Fibroblast of gingiva (primary cell): ENCODE data around the gene HMCN1.
"Not testable (repeated sequence)": the region's sequence is repeated elsewhere in the genome, so short reads cannot be mapped to it uniquely, and the experiment has no call there.

Experiments
- DNase-seq: peaks from one replicate; pipeline ENCODE4 v3.0.0-alpha.2; 2011; ENCODE audit warnings: low read depth

HMCN1 gene

GRCh38 chr1:186202776-186203175 is 468.6 kb downstream of the HMCN1 start:
- no peak for DNase-seq

DNA sequence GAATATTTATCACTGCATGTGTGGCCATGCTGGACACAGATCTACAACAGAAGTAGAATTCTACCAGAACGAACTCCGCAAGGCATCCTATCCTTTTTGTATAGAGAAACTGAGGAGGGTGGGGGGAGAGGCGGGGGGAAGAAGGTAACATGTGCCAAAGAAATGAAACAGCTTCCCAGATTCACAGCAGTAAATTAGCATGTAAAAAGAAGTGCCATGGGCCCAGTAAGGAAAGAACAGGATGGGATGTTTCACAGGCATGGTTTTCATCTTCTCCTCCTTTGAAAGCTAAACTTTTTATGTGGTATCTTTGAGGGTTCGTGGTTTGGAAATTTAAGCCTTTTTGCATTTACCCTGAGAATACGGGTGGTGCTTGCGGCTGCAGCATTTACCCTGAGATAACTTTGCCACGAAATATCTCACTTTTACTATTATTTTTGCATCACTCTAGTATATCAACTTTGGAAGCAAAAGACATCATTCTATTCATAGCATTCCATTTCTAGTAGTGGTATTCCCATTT is 471.9 kb downstream of the HMCN1 start:
- no peak for DNase-seq

DNA sequence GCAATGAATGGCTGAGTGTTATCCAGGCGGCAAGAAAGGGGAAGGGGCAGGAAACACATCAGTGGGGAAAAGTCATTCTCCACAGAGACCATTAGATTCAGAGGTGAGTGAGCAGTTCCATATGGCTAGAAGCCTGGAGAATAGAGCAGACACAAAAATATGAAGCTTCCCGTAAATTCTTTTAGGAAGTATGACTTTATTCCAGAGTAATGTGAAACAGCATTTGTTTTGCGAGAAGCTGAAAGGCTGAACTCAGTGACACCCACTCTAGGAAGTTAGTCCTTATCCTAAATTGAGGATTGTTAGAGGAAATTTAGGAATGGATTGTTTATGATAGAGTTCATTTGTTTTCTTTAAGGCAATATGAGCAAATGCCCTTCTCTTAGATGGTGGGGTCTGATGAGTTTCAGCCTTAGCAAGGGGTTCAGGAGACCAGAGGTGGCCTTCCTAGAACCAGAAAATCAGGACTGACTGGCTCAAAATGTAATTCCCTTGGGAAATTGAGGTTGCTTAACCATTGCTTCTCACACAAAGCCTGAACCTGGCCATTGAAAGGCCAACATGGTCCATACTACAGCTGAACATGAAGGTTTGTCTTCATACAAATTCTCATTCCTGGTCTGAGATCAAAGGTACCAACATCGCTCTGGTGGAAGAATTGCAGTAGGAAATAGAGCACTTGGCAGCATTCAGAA is 473.3 kb downstream of the HMCN1 start:
- DNase-seq: no peak

- no peak for DNase-seq
Observed at GRCh38 chr1:186208405-186209129, 474.4 kb downstream of the HMCN1 start.

GRCh38 chr1:186210258-186210657 is 476.1 kb downstream of the HMCN1 start:
- no peak for DNase-seq

- not testable (repeated sequence) for DNase-seq
Observed at GRCh38 chr1:186211583-186211982, 477.4 kb downstream of the HMCN1 start.

DNA sequence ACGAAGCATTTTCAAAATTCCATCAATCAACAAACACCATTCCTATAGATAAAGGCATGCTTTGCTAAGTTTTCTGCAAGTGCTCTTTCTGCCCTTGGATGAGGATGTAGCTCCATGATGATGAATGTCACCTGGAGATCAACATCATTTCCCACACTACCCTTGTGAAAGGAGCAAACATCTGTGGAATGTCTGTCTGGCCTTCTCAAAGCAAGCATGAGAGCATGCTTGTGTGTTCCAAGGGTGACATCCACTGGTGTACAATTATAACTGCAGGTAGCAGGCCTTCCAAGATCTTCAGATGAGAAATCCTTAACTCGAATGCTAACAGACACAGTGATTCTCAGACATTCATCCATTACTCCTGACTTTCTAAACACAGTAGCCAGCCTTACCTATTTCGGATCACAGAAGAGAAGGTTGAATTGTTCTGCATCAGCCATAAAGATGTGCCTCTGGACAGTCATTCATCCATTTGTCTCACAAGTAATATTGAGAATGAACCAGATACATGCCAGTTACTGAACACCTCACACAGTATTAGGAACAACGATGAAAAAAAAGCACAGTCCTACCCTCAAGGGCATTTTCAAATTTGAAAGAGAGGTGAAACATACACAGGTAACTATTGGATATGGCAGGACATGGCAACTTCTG is 478.5 kb downstream of the HMCN1 start:
- DNase-seq: peak; percentile 87

- DNase-seq: no peak
Observed at GRCh38 chr1:186213225-186213607, 479.0 kb downstream of the HMCN1 start.

DNA sequence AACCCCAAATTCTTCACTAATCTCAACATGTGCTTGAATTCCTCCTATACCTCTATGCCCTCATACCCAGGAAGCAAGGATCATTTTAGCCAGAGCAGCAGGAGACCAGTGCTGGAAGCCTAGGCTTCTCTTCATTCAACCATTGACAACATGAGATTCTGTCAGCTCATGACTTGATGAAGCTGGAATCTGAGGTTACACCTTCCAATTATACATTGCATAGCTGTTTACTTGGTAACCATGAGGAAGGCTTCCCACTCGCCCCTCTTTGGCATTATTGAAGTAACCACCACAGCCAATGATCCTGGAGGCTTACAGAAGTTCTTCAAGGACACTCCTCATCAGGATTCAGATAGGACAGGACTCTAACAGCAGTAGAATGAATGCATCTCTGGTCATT is 480.6 kb downstream of the HMCN1 start:
- no peak for DNase-seq

GRCh38 chr1:186215636-186216035 is 481.4 kb downstream of the HMCN1 start:
- no peak for DNase-seq

DNA sequence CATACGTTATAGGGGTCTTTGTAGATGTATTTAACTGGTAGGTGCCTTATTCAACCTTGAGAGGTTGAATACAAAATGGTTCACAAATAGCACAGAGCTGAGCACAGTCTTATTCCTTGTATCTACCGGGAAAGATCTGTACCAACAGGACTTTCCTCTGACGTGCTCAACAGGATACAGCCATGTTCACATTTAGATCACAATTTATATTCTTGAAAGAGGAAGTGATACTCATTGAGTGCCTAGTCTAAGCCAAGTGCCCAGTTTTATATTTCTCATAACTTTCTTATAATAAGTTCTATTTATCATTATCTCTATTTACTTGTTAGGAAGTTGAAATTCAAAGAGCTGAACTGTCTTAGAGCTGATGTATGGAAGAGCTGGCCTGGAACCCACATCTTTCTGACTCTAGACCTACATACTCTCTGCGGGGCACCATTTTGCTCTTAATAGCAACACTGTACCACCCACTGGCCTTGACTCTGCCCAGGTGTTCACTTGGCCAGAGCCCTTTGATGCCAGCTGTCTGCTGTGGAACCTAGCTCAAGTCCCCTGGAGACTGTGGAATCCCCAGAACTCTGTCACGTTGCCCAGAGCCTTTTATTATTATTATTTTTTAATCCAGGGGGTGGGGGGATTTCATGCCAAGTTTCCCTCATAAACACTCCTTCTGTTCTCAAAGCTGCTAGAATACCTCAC is 484.6 kb downstream of the HMCN1 start:
- DNase-seq: no peak

DNA sequence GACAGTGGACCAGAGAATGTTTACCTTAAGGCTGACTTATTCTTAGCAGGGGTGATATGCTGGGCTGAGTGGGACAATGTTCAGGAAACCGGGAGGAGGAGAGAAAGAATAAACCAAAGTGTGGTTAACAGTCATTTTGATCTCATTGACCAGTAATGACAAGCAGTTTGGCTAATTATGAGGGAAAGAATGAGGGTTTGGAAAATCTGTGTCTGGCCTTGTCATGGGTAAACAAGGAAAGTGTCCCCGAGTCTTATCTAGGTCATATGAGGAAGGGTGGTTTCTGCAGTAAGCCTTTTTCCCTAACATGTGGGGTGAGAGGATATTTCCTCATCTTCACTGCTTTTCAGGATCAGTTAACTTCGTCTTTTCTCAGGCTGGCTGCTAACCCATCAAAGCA is 485.9 kb downstream of the HMCN1 start:
- DNase-seq: no peak

- no peak for DNase-seq
Observed at GRCh38 chr1:186220911-186221310, 486.7 kb downstream of the HMCN1 start.

- no peak for DNase-seq
Observed at GRCh38 chr1:186225096-186225495, 490.9 kb downstream of the HMCN1 start.

GRCh38 chr1:186228749-186229148 is 494.6 kb downstream of the HMCN1 start:
- no peak for DNase-seq

- no peak for DNase-seq
Observed at GRCh38 chr1:186231861-186232436, 497.8 kb downstream of the HMCN1 start.

DNA sequence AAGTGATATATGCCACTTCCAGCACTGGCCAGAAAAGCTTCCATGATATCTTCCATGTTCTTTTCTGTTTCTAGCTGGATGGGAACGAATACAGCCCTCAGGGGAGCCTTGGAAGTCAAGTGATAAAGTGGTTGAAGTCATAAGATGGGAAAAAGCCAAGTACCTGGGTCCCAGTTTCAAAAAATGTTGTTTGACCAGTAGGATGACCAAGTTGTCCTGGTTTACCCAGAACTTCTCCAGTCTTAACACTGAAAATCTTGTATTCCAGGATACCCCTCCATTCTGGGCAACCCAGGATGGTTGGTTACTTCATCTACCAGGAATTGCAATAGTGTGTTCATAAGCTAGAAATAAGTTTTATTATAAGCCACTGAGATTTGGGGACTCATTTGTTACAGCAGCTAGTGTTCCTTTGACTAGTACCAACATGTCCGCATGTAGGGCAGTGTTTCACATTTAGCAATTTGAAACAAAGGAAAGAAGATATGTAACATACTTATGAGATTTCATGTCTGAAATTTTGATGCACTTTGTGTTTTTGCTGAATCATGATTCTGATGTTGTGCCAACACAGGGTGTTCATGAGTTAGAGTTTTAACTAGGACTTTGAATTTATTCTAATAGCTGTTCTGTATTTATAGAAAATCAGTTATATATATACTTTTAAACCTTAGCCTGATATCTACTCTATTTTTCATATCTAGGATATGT is 500.9 kb downstream of the HMCN1 start:
- DNase-seq: peak; percentile 7

DNA sequence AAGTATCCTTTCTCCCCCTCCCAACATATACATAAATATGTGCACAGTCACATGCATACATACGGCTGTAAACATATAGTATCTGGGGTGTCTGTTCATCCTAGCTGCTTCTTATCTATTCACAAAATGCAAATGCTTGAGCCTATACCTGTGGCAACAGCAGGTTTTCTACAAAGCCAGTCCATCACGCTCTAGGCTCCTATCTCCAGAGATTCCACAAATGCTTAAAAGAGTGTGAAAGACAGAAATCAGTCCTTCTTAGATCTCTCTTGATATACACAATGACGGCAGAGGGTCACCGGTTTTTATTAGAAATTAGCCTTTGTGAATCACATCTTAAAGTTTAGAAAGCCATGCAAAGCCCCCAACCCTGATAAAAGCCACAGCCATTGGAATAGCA is 501.5 kb downstream of the HMCN1 start:
- DNase-seq: no peak

DNA sequence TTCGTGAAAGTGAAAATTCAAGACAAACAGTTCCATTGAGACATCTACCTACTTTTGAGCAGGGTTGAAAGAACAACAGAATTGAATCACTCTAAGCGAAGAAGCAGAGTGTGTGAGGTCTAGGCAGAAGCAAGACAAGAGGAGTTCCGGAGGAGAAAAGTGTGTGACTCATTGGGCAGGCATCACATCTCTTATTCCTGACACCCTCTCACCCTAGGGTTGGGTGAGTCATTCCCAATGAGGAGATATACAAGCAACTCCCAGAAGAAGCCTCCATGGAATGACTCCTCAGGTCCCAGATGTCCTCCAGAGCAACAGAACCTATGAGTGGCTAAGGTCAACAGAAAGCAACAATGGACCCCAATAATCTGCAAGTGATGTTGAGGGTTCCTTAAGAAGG is 502.7 kb downstream of the HMCN1 start:
- peak; percentile 46 for DNase-seq

- peak; percentile 87 for DNase-seq
Observed at GRCh38 chr1:186239171-186239570, 505.0 kb downstream of the HMCN1 start.

DNA sequence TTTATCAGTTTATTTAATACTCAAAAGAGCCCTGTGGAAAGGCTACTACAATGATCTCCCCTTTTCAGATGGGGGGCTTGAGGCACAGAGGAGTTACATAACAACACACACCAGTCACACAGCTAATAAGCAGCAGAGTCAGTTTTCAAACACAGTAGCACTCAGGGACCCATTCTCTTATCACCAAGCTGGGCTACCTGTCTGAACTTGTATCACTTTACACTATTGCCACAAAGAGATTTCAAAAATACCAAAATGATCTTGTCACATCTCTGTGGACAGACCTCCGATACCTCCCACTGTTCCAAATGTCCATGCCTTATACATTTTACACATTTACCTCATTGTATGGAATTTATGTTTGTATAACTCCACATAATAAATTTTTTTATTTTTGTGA is 506.2 kb downstream of the HMCN1 start:
- no peak for DNase-seq
